ENCODE measurements around the gene FAM151B. TPM values are rescaled to one million over a fixed set of nuclear protein-coding genes. Genes with fewer than 3 reads are reported as not detected.

FAM151B gene
- total and polyA plus RNA-seq, 2 of the 13 experiments (the other 11 are each of a cell fraction or from before 2014, with no cell fraction given), result 0.61 to 1.0 TPM

DNA sequence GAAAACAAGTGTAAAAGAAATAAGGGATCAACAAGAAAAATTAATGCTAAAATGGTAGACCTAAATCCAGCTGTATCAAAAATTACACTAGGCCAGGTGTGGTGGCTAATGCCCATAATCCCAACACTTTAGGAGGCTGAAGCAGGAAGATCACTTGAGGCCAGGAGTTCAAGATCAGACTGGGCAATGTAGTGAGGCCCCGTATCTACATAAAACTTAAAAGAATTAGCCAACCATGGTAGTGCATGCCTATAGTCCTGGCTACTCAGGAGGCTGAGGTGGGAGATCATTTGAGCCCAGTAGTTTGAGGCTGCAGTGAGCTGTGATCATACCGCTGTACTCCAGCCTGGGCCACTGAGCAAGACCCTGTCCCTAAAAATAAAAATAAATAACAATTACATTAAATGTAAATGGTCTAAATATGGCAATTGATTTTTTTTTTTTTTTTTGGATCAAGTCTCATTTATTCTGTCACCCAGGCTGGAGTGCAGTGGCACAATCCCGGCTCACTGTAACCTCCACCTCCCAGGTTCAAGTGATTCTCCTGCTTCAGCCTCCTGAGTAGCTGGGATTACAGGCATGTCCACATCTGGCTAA is 4.2 kb upstream of the FAM151B start:
- H3K9ac ChIP-seq (ENCODE audit: insufficient read depth, low read depth, low read length), result no peak overlapping the region
- ATAC-seq (no peak), DNase-seq (ENCODE audit: low spot score) (no peak), FAIRE-seq (no peak)
- H3K27ac ChIP-seq (ENCODE audit: extremely low read length, insufficient read depth, low read length), result no peak overlapping the region
- no peaks in the 10 kb centered on the region; a peak in 1 of 5 replicates for H3K27me3 ChIP-seq (ENCODE audit: control insufficient read depth in 1 of 2, insufficient read depth in 2 of 2, low read length in 2 of 2)
- POLR2A ChIA-PET, result no interaction called here
- H3K36me3 ChIP-seq (replicated peaks in 1 of 2; ENCODE audit: control insufficient read depth in 1 of 2, insufficient read depth in 2 of 2, low read length in 2 of 2), result peaks cover 0 to 6% of the 10 kb centered on the region in 2 experiments; a peak in 3 of 5 replicates
- no TSS peak for BruUV-seq (replicated peaks)
- H3K4me2 ChIP-seq (ENCODE audit: low read depth, low read length), result no peak overlapping the region
- intact Hi-C loops (cut with micrococcal nuclease; ENCODE audit: unreplicated experiment) (no loop called here), in situ Hi-C loops (cut with HindIII; ENCODE audit: extremely low pct_ligation_motif_present, low pct_unique_long_range_greater_than_20kb) (no loop called here)
- peaks cover 16% of the 10 kb centered on the region for H3K4me1 ChIP-seq (ENCODE audit: insufficient read depth, low read length)
- CTCF ChIA-PET (ENCODE audit: low intra/inter-chr PET ratio, low total read pairs), result interaction anchor here (1.4 kb wide), 1 partner anchor 188 kb away, joined by 4 read pairs; no protein-coding TSS in a partner anchor
- no peaks in the 10 kb centered on the region for H3K79me2 ChIP-seq (ENCODE audit: insufficient read depth, low read length)
- H3K4me3 ChIP-seq (replicated peaks in 1 of 3; ENCODE audit: insufficient read depth in 1 of 3, low read depth in 2 of 3, low read length in 3 of 3), result no peak overlapping the region
- H3K9me3 ChIP-seq (ENCODE audit: low read length), result no peaks in the 10 kb centered on the region
- whole genome bisulfite sequencing (ENCODE audit: low lambda C conversion rate), result 98% methylated on average over 3 of the region's 3 CpGs
- no peak overlapping the region for H2AFZ ChIP-seq (ENCODE audit: low read length)
- TF ChIP-seq PTBP1 (IDR thresholded peaks at IDR 0.05; ENCODE audit: low read depth, low read length, poor library complexity, severe bottlenecking) (no peak), ZNF121 (CRISPR knock-in tag; IDR thresholded peaks at IDR 0.05) (peak; percentile 31; the same call in 1 of the 2 replicates), SAP130 (CRISPR knock-in tag; IDR thresholded peaks at IDR 0.05; ENCODE audit: low read depth) (no peak), ZNF570 (CRISPR knock-in tag; IDR thresholded peaks at IDR 0.05; ENCODE audit: borderline replicate concordance) (no peak)
- no peaks in the 10 kb centered on the region for H4K20me1 ChIP-seq (ENCODE audit: insufficient read depth, low read length)

DNA sequence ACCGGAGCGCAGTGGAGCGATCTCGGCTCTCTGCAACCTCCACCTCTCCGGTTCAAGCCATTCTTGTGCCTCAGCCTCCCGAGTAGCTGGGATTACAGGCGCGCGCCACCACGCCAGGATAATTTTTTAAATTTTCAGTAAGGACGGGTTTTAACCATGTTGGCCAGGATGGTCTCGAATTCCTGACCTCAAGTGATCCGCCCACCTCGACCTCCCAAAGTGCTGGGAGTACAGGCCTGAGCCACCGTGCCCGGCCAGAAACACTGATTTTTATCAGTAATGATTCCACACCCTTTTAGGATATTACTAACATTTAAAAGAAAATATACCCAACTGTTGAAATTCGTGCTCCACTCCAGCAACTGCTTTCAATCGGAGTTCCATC is 464 bp upstream of the FAM151B start:
- intact Hi-C loops (cut with micrococcal nuclease; ENCODE audit: unreplicated experiment), result loop anchor here (5.0 kb wide), 1 partner anchor 140 kb away; no protein-coding TSS in a partner anchor
- ChIA-PET CTCF (ENCODE audit: low intra/inter-chr PET ratio, low total read pairs) (no interaction called here), POLR2A (interaction anchor here (1.3 kb wide), 1 partner anchor 80 kb away, joined by 4 read pairs; no protein-coding TSS in a partner anchor)
- Histone ChIP-seq H3K4me3 (replicated peaks in 1 of 3; ENCODE audit: insufficient read depth in 1 of 3, low read depth in 2 of 3, low read length in 3 of 3) (peak overlapping the region; percentile 44 to 81 (median 75)), H3K27me3 (ENCODE audit: control insufficient read depth in 1 of 2, insufficient read depth in 2 of 2, low read length in 2 of 2) (no peaks in the 10 kb centered on the region; a peak in 1 of 5 replicates), H3K9ac (ENCODE audit: insufficient read depth, low read depth, low read length) (peak overlapping the region; percentile 77), H3K79me2 (ENCODE audit: insufficient read depth, low read length) (no peaks in the 10 kb centered on the region), H3K36me3 (replicated peaks in 1 of 2; ENCODE audit: control insufficient read depth in 1 of 2, insufficient read depth in 2 of 2, low read length in 2 of 2) (peaks cover 0 to 6% of the 10 kb centered on the region in 2 experiments; a peak in 3 of 5 replicates), H4K20me1 (ENCODE audit: insufficient read depth, low read length) (no peaks in the 10 kb centered on the region), H3K4me1 (ENCODE audit: insufficient read depth, low read length) (peaks cover 38% of the 10 kb centered on the region), H3K4me2 (ENCODE audit: low read depth, low read length) (peak overlapping the region; percentile 77), H3K27ac (ENCODE audit: extremely low read length, insufficient read depth, low read length) (peak overlapping the region; percentile 80), H2AFZ (ENCODE audit: low read length) (peak overlapping the region; percentile 51), H3K9me3 (ENCODE audit: low read length) (no peaks in the 10 kb centered on the region)
- no TSS peak for BruUV-seq (replicated peaks)
- 60% methylated on average over 18 of the region's 18 CpGs for WGBS (ENCODE audit: low lambda C conversion rate)
- DNase-seq (ENCODE audit: low spot score) (no peak), FAIRE-seq (no peak), ATAC-seq (no peak)
- in situ Hi-C loops (cut with HindIII; ENCODE audit: extremely low pct_ligation_motif_present, low pct_unique_long_range_greater_than_20kb), result loop anchor here (5.0 kb wide), 1 partner anchor 185 kb away; no protein-coding TSS in a partner anchor
- TF ChIP-seq ZNF816 (CRISPR knock-in tag; IDR thresholded peaks at IDR 0.05; ENCODE audit: borderline replicate concordance) (0 out of 2 replicates have a peak, but pooled peaks have one; percentile 1), MED13 (CRISPR knock-in tag; IDR thresholded peaks at IDR 0.05) (no peak), NCOA1 (CRISPR knock-in tag; IDR thresholded peaks at IDR 0.05) (0 out of 2 replicates have a peak, but pooled peaks have one; percentile 6), MBD4 (IDR thresholded peaks at IDR 0.05; ENCODE audit: borderline replicate concordance, low read length) (no peak), ZNF460 (CRISPR knock-in tag; IDR thresholded peaks at IDR 0.05; ENCODE audit: borderline replicate concordance) (peak; percentile 71; the same call in 1 of the 2 replicates), PRPF4 (IDR thresholded peaks at IDR 0.05; ENCODE audit: low read depth, low read length, poor library complexity, severe bottlenecking) (peak; percentile 78)
- TF ChIP-seq, protein P1, sequence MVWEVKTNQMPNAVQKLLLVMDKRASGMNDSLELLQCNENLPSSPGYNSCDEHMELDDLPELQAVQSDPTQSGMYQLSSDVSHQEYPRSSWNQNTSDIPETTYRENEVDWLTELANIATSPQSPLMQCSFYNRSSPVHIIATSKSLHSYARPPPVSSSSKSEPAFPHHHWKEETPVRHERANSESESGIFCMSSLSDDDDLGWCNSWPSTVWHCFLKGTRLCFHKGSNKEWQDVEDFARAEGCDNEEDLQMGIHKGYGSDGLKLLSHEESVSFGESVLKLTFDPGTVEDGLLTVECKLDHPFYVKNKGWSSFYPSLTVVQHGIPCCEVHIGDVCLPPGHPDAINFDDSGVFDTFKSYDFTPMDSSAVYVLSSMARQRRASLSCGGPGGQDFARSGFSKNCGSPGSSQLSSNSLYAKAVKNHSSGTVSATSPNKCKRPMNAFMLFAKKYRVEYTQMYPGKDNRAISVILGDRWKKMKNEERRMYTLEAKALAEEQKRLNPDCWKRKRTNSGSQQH (CRISPR knock-in tag; IDR thresholded peaks at IDR 0.05; ENCODE audit: low read depth), result no peak
- TF ChIP-seq, protein P2, sequence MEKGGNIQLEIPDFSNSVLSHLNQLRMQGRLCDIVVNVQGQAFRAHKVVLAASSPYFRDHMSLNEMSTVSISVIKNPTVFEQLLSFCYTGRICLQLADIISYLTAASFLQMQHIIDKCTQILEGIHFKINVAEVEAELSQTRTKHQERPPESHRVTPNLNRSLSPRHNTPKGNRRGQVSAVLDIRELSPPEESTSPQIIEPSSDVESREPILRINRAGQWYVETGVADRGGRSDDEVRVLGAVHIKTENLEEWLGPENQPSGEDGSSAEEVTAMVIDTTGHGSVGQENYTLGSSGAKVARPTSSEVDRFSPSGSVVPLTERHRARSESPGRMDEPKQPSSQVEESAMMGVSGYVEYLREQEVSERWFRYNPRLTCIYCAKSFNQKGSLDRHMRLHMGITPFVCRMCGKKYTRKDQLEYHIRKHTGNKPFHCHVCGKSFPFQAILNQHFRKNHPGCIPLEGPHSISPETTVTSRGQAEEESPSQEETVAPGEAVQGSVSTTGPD (CRISPR knock-in tag; IDR thresholded peaks at IDR 0.05), result 0 out of 2 replicates have a peak, but pooled peaks have one; percentile 63
- TF ChIP-seq, protein P3, sequence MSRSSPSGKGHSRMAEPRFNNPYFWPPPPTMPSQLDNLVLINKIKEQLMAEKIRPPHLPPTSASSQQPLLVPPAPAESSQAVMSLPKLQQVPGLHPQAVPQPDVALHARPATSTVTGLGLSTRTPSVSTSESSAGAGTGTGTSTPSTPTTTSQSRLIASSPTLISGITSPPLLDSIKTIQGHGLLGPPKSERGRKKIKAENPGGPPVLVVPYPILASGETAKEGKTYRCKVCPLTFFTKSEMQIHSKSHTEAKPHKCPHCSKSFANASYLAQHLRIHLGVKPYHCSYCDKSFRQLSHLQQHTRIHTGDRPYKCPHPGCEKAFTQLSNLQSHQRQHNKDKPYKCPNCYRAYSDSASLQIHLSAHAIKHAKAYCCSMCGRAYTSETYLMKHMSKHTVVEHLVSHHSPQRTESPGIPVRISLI (CRISPR knock-in tag; IDR thresholded peaks at IDR 0.05; ENCODE audit: borderline replicate concordance), result peak; percentile 4; the same call in 1 of the 2 replicates

Data from HepG2 (cell line).